ENCODE data around the gene GSTT2. TPM values are rescaled to one million over a fixed set of nuclear protein-coding genes. Genes with fewer than 3 reads are reported as not detected.
"Not testable (repeated sequence)": the region's sequence is repeated elsewhere in the genome, so short reads cannot be mapped to it uniquely, and the experiment has no call there.

GSTT2 gene
- total RNA-seq = not detected in 2 replicates
- long read RNA-seq = 0 reads

DNA sequence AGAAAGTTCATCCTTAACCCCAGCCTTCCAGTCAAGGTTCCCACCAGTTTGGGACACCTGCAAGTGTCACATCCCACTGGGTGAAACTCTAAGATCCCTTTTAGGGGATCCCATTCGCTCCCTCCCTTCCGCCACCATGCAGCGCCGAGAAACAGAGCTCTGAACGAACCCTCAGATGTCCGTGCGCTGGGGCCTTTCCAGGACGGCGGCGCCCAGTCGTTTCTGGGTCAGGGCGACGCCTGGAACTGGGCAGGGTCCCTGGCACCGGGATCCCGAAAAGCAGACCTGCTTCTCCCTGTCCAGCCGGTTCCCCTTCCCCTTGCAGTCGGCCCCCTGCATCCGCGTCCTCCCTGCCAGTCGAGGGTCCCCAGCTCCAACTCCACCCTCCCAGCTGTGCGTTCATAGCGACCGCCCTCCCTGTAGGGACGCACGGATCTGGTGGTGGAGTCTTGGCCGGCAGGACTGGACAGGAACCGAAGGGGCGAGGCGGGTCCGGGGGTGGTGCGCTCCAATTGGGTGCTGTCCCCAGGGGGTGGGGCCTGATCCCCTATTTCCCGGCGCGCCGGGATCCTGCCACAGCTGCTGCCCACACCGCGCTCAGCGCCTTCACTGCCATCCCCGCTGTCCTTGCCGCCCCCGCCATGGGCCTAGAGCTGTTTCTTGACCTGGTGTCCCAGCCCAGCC is at the start of gene GSTT2:
Gene GSTT2, plus strand, starts transcription at position 578 of the 684 bp plus-strand sequence.
- H3K27ac Mint-ChIP-seq (ENCODE audit: unreplicated experiment); DNase-seq (ENCODE audit: low read depth, low spot score); H3K36me3 Mint-ChIP-seq (ENCODE audit: low read depth); H3K4me3 Mint-ChIP-seq; H3K27me3 Mint-ChIP-seq (ENCODE audit: low read depth); H3K9me3 Mint-ChIP-seq; H3K4me1 Mint-ChIP-seq: not testable (repeated sequence)

DNA sequence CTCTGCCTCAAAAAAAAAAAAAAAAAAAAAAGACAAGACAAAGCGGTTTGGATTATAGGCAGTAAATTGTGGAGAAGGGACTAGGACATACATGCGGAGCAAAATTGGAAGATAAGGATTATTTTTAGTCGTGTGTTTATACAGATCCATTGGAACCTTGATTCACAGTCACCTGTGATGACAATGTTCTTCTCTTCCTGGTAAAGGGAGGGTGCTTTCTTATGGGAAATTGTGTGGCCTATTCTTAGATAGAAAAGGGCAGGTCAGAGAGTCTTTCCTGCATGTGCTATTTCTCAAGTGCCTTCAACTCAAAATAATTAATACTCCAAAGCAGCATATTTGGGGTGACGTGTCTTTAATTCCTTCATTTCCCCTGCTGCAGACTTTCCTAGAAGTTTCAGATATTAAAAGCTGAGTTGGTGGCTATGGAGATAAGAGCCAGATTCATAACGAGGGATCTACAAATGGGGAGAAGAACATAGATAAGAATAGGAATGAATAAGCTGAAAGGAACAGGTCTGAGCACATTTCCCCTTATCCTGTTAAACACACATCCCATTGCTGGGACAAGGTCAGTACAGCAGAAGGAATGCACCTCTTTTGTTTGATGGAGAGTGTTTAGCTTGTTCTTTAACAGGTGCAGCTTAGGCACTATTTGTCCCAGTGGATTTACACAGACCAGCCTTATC is 41.5 kb upstream of the GSTT2 start:
- Mint-ChIP-seq H3K4me3 (no peak overlapping the region), H3K36me3 (ENCODE audit: low read depth) (no peaks in the 10 kb centered on the region), H3K27me3 (ENCODE audit: low read depth) (no peaks in the 10 kb centered on the region), H3K9me3 (no peaks in the 10 kb centered on the region), H3K27ac (ENCODE audit: unreplicated experiment) (no peak overlapping the region), H3K4me1 (no peaks in the 10 kb centered on the region)
- DNase-seq (ENCODE audit: low read depth, low spot score) = no peak
- TF ChIP-seq, protein P1, sequence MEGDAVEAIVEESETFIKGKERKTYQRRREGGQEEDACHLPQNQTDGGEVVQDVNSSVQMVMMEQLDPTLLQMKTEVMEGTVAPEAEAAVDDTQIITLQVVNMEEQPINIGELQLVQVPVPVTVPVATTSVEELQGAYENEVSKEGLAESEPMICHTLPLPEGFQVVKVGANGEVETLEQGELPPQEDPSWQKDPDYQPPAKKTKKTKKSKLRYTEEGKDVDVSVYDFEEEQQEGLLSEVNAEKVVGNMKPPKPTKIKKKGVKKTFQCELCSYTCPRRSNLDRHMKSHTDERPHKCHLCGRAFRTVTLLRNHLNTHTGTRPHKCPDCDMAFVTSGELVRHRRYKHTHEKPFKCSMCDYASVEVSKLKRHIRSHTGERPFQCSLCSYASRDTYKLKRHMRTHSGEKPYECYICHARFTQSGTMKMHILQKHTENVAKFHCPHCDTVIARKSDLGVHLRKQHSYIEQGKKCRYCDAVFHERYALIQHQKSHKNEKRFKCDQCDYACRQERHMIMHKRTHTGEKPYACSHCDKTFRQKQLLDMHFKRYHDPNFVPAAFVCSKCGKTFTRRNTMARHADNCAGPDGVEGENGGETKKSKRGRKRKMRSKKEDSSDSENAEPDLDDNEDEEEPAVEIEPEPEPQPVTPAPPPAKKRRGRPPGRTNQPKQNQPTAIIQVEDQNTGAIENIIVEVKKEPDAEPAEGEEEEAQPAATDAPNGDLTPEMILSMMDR (conservative IDR thresholded peaks at IDR 0.05) = no peak

DNA sequence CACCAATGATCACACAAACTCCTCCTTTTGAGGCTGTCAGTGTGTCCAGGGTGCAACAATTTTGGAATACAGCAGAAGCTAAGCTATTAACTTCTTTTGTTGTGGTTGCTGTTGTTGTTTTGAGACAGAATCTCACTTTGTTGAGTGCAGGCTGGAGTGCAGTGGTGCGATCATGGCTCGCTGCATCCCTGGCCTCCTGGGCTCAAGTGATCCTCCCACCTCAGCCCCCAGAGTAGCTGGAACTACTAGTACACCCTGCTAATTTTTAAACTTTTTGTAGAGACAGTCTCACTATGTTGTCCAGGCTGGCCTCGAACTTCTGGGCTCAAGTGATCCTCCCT is 40.9 kb upstream of the GSTT2 start:
- no peaks in the 10 kb centered on the region for H3K36me3 Mint-ChIP-seq (ENCODE audit: low read depth)
- no peaks in the 10 kb centered on the region for H3K9me3 Mint-ChIP-seq
- DNase-seq (ENCODE audit: low read depth, low spot score) = no peak
- H3K4me3 Mint-ChIP-seq = no peak overlapping the region
- H3K27ac Mint-ChIP-seq (ENCODE audit: unreplicated experiment) = no peak overlapping the region
- H3K4me1 Mint-ChIP-seq = no peaks in the 10 kb centered on the region
- no peaks in the 10 kb centered on the region for H3K27me3 Mint-ChIP-seq (ENCODE audit: low read depth)
- TF ChIP-seq, protein P1 (conservative IDR thresholded peaks at IDR 0.05) = no peak

DNA sequence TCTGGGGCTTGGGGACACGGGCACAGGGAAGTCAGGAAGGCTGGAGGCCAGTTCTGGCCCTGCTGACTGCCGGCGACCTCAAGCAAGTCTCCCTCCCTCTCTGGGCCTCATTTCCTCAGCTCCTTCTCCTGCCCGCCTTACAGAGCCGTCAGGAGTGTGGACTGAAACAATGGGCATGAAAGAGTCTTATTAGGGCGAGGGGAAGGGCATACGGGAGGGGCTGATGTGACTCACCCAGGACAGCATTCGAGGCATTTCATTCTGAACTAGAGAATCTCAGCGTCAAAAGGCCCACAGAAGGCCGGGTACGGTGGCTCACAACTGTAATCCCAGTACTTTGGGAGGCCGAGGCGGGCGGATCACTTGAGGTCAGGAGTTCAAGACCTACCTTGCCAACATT is 39.8 kb upstream of the GSTT2 start:
- H3K4me3 Mint-ChIP-seq; H3K9me3 Mint-ChIP-seq; H3K27me3 Mint-ChIP-seq (ENCODE audit: low read depth); H3K4me1 Mint-ChIP-seq; H3K36me3 Mint-ChIP-seq (ENCODE audit: low read depth); H3K27ac Mint-ChIP-seq (ENCODE audit: unreplicated experiment); DNase-seq (ENCODE audit: low read depth, low spot score): not testable (repeated sequence)

DNA sequence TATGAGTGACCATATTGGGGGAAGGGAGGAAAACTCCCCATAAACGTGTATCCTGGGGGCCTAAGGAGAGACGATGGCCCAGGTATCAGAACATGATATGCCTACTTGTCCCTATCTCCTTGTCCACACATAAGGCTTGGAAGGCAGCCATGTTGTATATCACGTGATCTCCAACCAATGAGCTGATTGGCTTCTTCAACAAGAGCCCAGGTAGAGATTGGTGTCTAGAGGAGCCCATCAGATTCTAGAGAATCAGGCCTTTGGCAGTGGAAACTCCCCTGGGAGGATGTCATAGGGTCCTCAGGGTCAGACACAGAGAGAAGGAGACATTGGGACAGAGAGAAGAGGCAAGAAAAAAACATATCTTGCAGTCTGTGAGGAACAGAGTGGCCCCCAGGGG is 32.5 kb upstream of the GSTT2 start:
- not testable (repeated sequence) for H3K4me1 Mint-ChIP-seq; H3K36me3 Mint-ChIP-seq (ENCODE audit: low read depth); H3K9me3 Mint-ChIP-seq; H3K27me3 Mint-ChIP-seq (ENCODE audit: low read depth); H3K27ac Mint-ChIP-seq (ENCODE audit: unreplicated experiment); H3K4me3 Mint-ChIP-seq; DNase-seq (ENCODE audit: low read depth, low spot score)

DNA sequence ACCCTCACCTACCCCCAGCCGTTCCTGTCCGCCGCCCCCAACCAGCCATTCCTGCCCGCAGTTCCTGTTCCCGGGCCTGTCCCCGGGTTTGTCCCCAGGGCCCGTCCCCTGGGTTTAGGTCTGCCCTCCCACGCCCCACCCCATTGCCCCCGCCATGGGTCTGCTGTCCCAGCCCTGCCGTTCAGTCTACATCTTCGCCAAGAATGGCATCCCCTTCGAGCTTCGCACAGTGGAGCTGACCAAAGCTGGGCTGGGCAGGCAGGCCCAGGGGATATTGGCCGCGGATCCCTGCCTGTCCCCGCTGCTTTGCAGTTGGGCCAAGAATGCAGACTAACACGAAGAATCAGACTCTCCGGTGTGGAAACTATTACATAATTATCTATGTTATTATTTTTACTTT is 30.2 kb upstream of the GSTT2 start:
- H3K36me3 Mint-ChIP-seq (ENCODE audit: low read depth); H3K9me3 Mint-ChIP-seq; H3K4me3 Mint-ChIP-seq; H3K4me1 Mint-ChIP-seq; H3K27ac Mint-ChIP-seq (ENCODE audit: unreplicated experiment); DNase-seq (ENCODE audit: low read depth, low spot score); H3K27me3 Mint-ChIP-seq (ENCODE audit: low read depth): not testable (repeated sequence)

DNA sequence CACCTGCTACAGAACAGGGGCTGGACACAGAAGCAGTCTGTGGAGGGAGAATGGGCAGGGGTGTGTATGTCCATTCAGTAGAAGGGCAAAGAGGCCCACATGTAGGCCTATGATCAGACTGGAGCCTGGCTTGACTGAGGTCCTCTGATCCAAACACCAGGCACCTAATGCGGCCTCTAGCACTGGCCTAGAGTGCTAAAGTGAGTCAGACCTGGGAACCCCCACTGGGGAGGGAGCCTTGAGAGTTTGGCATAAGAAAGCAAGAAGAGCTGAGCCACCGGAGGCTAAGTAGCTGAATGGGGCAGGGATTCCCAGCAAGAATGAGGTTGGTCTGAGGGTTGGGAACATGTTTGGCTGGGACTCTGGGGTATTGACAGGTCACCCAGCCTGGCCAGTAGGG is 28.6 kb upstream of the GSTT2 start:
- H3K4me1 Mint-ChIP-seq; H3K9me3 Mint-ChIP-seq; DNase-seq (ENCODE audit: low read depth, low spot score); H3K4me3 Mint-ChIP-seq; H3K27me3 Mint-ChIP-seq (ENCODE audit: low read depth); H3K36me3 Mint-ChIP-seq (ENCODE audit: low read depth): not testable (repeated sequence)
- H3K27ac Mint-ChIP-seq (ENCODE audit: unreplicated experiment) = peak overlapping the region; percentile 81

DNA sequence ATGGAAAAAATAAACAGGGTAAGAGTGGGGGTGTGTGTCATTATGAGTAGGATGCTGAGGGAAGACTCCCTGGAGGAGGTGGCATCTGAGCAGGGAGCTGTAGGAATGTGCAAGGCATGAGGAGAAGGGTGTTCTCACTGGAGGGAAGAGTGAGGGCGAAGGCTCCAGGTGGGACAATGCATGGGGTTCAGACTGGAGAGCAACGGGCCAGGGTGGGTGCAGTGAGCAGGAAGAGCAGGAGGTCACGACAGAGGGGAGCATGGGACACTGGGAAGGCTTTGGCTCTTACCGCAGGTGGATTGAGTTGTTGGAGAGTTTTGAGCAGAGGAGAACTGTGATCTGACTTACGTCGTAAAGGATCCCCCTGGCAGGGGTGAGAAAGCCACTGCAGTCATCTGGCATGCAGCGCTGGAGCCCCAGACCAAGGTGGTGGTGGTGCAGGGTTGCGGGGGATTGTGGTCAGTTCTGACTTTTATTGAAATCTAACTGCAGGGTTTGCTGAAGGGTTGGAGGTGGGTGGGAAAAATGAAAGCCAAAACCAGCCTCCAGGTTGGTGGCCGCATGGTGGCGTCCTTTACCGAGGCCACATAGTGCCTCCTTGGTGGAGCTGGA is 27.0 kb upstream of the GSTT2 start:
- not testable (repeated sequence) for H3K36me3 Mint-ChIP-seq (ENCODE audit: low read depth); H3K4me3 Mint-ChIP-seq; H3K27me3 Mint-ChIP-seq (ENCODE audit: low read depth); H3K4me1 Mint-ChIP-seq; DNase-seq (ENCODE audit: low read depth, low spot score); H3K9me3 Mint-ChIP-seq
- H3K27ac Mint-ChIP-seq (ENCODE audit: unreplicated experiment) = peak overlapping the region; percentile 73

DNA sequence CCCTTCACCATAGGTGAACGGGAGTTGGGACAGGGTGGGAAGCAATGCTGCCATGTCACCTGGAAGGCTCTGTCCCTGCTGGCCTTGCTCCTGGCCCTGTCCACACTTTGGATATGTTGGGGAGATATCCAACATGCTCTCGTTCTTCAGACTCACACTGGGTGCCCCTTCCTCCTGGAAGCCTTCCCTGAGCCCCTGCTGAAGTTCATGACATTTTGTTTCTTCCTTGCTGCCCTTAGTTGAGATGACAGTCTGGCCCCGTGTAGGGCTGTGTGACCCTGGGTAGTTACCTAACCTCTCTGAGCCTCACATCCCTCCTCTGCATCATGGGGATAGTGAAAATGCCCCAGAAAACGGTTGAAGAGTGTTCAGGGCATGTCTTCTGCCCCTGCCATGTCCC is 26.4 kb upstream of the GSTT2 start:
- not testable (repeated sequence) for DNase-seq (ENCODE audit: low read depth, low spot score); H3K4me1 Mint-ChIP-seq; H3K36me3 Mint-ChIP-seq (ENCODE audit: low read depth); H3K27ac Mint-ChIP-seq (ENCODE audit: unreplicated experiment); H3K9me3 Mint-ChIP-seq; H3K4me3 Mint-ChIP-seq; H3K27me3 Mint-ChIP-seq (ENCODE audit: low read depth)

DNA sequence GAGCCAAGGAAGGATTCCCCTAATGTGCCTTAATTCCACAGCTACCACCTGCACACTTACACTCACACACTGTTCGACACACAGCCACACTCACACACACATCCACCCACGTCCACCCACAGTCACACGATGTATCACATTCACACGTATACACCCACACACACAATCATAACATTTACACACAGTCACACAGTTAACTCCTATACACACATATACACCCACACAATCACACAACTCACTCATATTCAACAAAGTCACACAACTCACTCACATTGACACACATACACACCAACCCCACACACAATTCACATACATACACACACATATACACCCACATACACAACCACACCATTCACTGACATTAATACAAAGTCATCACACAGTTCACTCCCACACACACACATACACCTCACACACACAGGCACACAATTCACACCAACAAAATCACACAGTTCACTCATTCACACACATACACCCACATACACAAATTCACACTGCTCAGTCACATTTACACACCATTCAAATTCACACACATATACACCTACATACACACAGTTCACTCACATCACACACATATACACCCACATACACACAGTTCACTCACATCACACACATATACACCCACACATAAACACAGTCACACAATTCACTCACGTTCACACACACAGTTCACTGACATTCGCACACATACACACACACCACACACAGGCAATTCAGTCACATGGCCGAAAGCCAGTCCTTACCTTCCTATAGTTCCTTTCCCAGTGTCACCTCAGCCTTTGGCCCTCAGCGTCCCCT is 25.5 kb upstream of the GSTT2 start:
- peak overlapping the region; percentile 13 for H3K27ac Mint-ChIP-seq (ENCODE audit: unreplicated experiment)
- H3K9me3 Mint-ChIP-seq; H3K27me3 Mint-ChIP-seq (ENCODE audit: low read depth); H3K36me3 Mint-ChIP-seq (ENCODE audit: low read depth); H3K4me3 Mint-ChIP-seq; H3K4me1 Mint-ChIP-seq; DNase-seq (ENCODE audit: low read depth, low spot score): not testable (repeated sequence)

DNA sequence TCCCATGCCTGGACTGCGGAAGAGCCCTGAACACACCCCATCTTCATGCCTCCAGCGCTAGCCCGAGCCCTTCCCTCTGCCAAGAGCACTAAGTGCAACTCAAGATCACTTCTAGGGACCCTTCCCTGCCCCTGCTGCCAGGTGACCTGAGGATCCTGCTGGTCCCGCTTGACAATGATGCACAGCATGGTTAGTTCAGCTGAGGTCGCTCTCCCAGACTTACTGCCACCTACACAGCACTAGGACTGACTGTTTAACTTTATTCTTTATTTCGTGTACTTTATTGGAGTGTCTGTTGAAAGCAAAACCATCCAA is 25.0 kb upstream of the GSTT2 start:
- H3K36me3 Mint-ChIP-seq (ENCODE audit: low read depth); H3K4me1 Mint-ChIP-seq; H3K27me3 Mint-ChIP-seq (ENCODE audit: low read depth); DNase-seq (ENCODE audit: low read depth, low spot score); H3K9me3 Mint-ChIP-seq; H3K4me3 Mint-ChIP-seq: not testable (repeated sequence)
- H3K27ac Mint-ChIP-seq (ENCODE audit: unreplicated experiment) = peak overlapping the region; percentile 13

Measured in neural crest cell (in vitro differentiated cells).